NCI-H82 treated with DMSO at 0.1 percent for 48 hours (cell line): ENCODE measurements around the gene HOXA3.

Experiments
- DNase-seq: peaks from one replicate; lab custom pipeline; 2025; ENCODE audit not compliant: unreplicated experiment; lab: John Stamatoyannopoulos, UW

Gene HOXA3

GRCh38 chr7:27116962-27117886 is 35.2 kb downstream of the HOXA3 start:
- no peak for DNase-seq

GRCh38 chr7:27116031-27116961 is 36.1 kb downstream of the HOXA3 start:
- DNase-seq = no peak

- no peak for DNase-seq
Measured at GRCh38 chr7:27115221-27116026, 37.0 kb downstream of the HOXA3 start.

- DNase-seq = no peak
Measured at GRCh38 chr7:27114881-27115220, 37.5 kb downstream of the HOXA3 start.

- no peak for DNase-seq
Measured at GRCh38 chr7:27113991-27114769, 38.2 kb downstream of the HOXA3 start.

GRCh38 chr7:27112955-27113949 is 39.1 kb downstream of the HOXA3 start:
- peak; percentile 60 for DNase-seq

GRCh38 chr7:27112361-27112760 is 40.0 kb downstream of the HOXA3 start:
- no peak for DNase-seq

GRCh38 chr7:27111751-27112277 is 40.6 kb downstream of the HOXA3 start:
- DNase-seq = no peak

GRCh38 chr7:27111042-27111750 is 41.2 kb downstream of the HOXA3 start:
- DNase-seq = no peak

- peak; percentile 37 for DNase-seq
Measured at GRCh38 chr7:27110186-27111031, 42.0 kb downstream of the HOXA3 start.

GRCh38 chr7:27109466-27110185 is 42.8 kb downstream of the HOXA3 start:
- no peak for DNase-seq

- DNase-seq = no peak
Measured at GRCh38 chr7:27108390-27109127, 43.8 kb downstream of the HOXA3 start.

- no peak for DNase-seq
Measured at GRCh38 chr7:27107391-27108381, 44.7 kb downstream of the HOXA3 start.

- no peak for DNase-seq
Measured at GRCh38 chr7:27106901-27107240, 45.5 kb downstream of the HOXA3 start.
